Cardiac muscle cell (in vitro differentiated cells and primary cell): ENCODE measurements around the gene SP3. TPM values are rescaled to one million over a fixed set of nuclear protein-coding genes. Genes with fewer than 3 reads are reported as not detected.

ENCODE experiments used
- DNase-seq, 2 donors: peaks; one replicate each; pipeline versions ENCODE4 v3.0.0 to v3.0.0-alpha.2; 2010 to 2017; ENCODE audit warnings: low read depth in 1 of 2, low spot score in 1 of 2
- H3K27ac ChIP-seq: fragments of 200-600 bp; sonication (generic); 2 replicates; pipeline ENCODE4 v1.5.1; 2016
- H3K27me3 ChIP-seq: fragments of 200-600 bp; sonication (generic); 2 replicates; pipeline ENCODE4 v1.6.0; 2016; ENCODE audit warnings: control low read depth
- H3K36me3 ChIP-seq: fragments of 200-600 bp; sonication (generic); 2 replicates; pipeline ENCODE4 v1.5.1; 2016; ENCODE audit warnings: control low read depth
- H3K4me1 ChIP-seq: fragments of 200-600 bp; sonication (generic); 2 replicates; pipeline ENCODE4 v1.8.1; 2017; ENCODE audit warnings: low read depth, mild to moderate bottlenecking, mixed run types
- H3K4me3 ChIP-seq: fragments of 200-600 bp; sonication (generic); 2 replicates; pipeline ENCODE4 v1.5.1; 2016; ENCODE audit warnings: mild to moderate bottlenecking
- H3K9me3 ChIP-seq: fragments of 200-600 bp; sonication (generic); 2 replicates; pipeline ENCODE4 v1.5.1; 2017; ENCODE audit warnings: low read depth, mild to moderate bottlenecking, control low read depth
- polyA plus RNA-seq: library from polyadenylated mRNA; unstranded; fragments of >200 nt; fragmentation: Nextera tagmentation; extraction: Ambion mirVana; gene quantifications from 2 replicates; pipeline ENCODE4 v1.2.1, GENCODE V29; 2016
- total RNA-seq: library from RNA; depleted of rRNA; stranded (reverse); fragments of >200 nt; gene quantifications from 2 replicates; pipeline ENCODE4 v1.2.3, GENCODE V29; 2016
- TF ChIP-seq, protein P1 (sequence below): IDR thresholded peaks from 2 replicates; pipeline ENCODE4 v1.5.1; 2012; ENCODE audit warnings: low read depth, mild to moderate bottlenecking, low read length

SP3 gene
- total and polyA plus RNA-seq, 2 experiments from 2014 or later, result 36.0 to 164 TPM

DNA sequence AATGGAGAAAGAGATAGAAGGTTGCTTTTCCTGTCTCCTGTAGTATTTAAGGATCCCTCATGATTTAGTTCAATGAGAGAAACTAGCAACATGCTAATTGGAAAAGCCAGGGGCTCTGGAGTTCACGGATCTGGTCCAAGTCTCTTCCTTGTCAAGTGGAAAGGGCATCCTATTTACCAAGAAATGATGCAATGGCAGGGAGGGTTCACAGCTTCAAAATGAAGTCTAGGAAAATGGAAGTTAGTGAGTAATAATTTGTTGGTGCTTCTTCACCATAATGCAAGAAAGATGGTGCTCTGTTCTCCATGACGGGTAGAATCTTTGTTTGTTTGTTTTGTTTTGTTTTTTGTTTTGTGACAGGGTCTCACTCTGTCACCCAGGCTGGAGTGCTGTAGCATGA is 34.6 kb upstream of the SP3 start:
- H3K27me3 ChIP-seq, result no peaks in the 10 kb centered on the region
- TF ChIP-seq, protein P1, sequence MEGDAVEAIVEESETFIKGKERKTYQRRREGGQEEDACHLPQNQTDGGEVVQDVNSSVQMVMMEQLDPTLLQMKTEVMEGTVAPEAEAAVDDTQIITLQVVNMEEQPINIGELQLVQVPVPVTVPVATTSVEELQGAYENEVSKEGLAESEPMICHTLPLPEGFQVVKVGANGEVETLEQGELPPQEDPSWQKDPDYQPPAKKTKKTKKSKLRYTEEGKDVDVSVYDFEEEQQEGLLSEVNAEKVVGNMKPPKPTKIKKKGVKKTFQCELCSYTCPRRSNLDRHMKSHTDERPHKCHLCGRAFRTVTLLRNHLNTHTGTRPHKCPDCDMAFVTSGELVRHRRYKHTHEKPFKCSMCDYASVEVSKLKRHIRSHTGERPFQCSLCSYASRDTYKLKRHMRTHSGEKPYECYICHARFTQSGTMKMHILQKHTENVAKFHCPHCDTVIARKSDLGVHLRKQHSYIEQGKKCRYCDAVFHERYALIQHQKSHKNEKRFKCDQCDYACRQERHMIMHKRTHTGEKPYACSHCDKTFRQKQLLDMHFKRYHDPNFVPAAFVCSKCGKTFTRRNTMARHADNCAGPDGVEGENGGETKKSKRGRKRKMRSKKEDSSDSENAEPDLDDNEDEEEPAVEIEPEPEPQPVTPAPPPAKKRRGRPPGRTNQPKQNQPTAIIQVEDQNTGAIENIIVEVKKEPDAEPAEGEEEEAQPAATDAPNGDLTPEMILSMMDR, result no peak
- DNase-seq, result no peak

DNA sequence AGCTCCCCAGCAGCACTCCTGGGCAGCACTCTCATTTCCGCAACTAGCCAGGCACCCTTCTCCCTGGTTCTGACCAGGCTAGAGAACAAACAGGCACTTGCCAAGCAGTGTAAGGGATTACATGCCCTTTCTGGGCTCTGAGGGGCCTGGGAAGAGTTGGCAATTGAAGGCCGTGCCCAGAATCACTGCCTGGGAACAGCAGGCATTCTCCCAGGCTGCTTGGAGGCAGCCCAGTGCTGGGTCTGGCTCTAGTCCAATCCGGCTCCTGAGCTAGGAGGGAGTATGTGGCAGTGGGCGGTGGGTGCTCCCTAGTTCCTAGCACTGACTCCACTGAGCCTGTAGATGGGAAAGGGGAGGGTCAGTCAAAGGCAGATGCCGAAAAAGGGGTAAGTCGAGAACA is 34.1 kb upstream of the SP3 start:
- Histone ChIP-seq H3K36me3 (no peaks in the 10 kb centered on the region), H3K27me3 (no peaks in the 10 kb centered on the region), H3K4me1 (peaks cover 15% of the 10 kb centered on the region), H3K9me3 (no peaks in the 10 kb centered on the region), H3K27ac (no peak overlapping the region), H3K4me3 (no peak overlapping the region)
- TF ChIP-seq, protein P1, result no peak
- DNase-seq, result no peak

More for the DNA sequence above, 34.6 kb upstream of the SP3 start:
- H3K27ac ChIP-seq, result no peak overlapping the region
- no peak overlapping the region for H3K4me3 ChIP-seq
- peaks cover 15% of the 10 kb centered on the region for H3K4me1 ChIP-seq
- H3K9me3 ChIP-seq, result no peaks in the 10 kb centered on the region
- no peaks in the 10 kb centered on the region for H3K36me3 ChIP-seq

DNA sequence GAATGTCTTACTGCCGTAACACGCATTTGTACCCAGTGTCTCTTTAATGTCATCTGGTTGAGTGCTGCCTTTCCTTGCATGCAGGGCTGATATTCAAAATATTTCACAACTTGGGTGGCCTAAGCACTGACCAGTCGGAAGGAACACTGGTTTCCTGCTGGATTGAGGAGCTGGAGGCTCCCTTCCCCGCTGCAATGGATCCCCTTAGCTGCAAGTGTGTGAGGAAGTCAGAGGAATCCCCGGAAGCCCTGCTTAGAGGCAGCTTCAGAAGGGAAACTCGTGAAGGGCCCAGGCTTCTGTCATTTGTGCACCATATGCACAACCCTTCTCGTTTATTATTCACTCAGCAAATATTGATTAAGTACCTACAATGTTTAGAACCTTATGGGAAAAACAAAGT is 33.2 kb upstream of the SP3 start:
- no peaks in the 10 kb centered on the region for H3K9me3 ChIP-seq
- H3K4me1 ChIP-seq, result peaks cover 15% of the 10 kb centered on the region
- H3K36me3 ChIP-seq, result no peaks in the 10 kb centered on the region
- TF ChIP-seq, protein P1, result no peak
- DNase-seq, result no peak
- H3K27me3 ChIP-seq, result no peaks in the 10 kb centered on the region
- H3K27ac ChIP-seq, result no peak overlapping the region
- H3K4me3 ChIP-seq, result no peak overlapping the region

DNA sequence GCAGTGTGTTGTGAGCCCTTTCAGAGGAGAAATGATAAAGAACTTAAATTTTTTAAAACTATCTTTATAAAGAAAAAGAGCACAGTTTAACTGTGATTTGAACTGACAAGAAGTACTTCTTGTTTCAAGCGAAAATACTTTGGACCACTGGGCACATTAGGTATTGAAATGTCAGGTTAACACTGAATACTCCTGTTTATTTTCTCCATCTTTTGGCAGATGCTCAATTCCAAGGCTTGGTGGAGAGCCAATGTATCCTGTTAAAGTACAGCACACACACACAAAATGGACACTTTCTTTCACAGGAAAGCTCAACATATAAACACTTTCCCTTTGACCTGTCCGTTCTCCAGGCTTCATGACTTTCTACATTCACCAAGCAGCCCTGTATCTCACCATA is 32.6 kb upstream of the SP3 start:
- TF ChIP-seq, protein P1, result no peak
- H3K4me3 ChIP-seq, result no peak overlapping the region
- no peaks in the 10 kb centered on the region for H3K9me3 ChIP-seq
- H3K27me3 ChIP-seq, result no peaks in the 10 kb centered on the region
- H3K36me3 ChIP-seq, result no peaks in the 10 kb centered on the region
- H3K4me1 ChIP-seq, result peaks cover 15% of the 10 kb centered on the region
- DNase-seq, result peak in 1 of 2 donors; percentile 63
- no peak overlapping the region for H3K27ac ChIP-seq

DNA sequence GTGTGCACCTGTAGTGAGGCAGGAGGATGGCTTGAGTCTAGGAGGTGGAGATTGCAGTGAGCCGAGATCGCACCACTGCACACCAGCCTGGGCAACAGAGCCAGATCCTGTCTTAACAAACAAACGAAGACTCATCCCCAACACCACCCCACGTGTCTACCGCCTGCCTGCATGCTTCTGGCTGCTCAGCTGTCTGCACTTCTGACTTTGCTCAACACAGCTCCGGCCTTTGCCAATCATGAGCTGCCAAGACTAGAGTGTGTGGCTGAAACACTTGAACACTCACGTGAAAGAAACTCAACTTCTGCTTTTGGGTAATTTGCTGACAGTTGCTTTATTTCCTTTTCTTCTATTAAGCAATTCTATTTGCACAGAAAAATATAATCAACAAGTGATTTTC is 32.1 kb upstream of the SP3 start:
- TF ChIP-seq, protein P1, result no peak
- no peaks in the 10 kb centered on the region for H3K36me3 ChIP-seq
- peaks cover 15% of the 10 kb centered on the region for H3K4me1 ChIP-seq
- DNase-seq, result peak in 1 of 2 donors; percentile 78
- H3K9me3 ChIP-seq, result no peaks in the 10 kb centered on the region
- H3K27me3 ChIP-seq, result no peaks in the 10 kb centered on the region
- H3K4me3 ChIP-seq, result no peak overlapping the region
- peak overlapping the region; percentile 56 for H3K27ac ChIP-seq

DNA sequence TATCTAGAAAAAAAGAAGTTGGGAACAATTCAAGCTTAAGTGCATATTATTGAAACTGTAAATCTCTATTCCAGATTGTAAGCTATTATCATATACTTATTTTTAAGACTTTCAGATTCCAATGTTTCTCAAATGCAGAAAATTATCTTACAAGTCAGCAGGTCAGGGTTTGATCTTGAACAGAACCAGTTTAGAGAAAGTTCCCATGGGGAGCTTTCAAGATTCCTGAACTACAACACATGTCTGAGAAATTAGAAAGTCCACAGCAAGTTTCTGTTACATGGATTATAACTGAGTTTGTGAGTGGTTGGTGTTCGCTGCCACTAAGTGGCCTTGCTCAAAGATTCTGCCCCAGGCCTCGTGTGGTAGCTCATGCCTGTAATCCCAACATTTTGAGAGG is 31.6 kb upstream of the SP3 start:
- peak overlapping the region; percentile 56 for H3K27ac ChIP-seq
- H3K27me3 ChIP-seq, result no peaks in the 10 kb centered on the region
- DNase-seq, result peak in 1 of 2 donors; percentile 38
- H3K4me1 ChIP-seq, result peaks cover 15% of the 10 kb centered on the region
- H3K9me3 ChIP-seq, result no peaks in the 10 kb centered on the region
- H3K4me3 ChIP-seq, result no peak overlapping the region
- no peaks in the 10 kb centered on the region for H3K36me3 ChIP-seq
- TF ChIP-seq, protein P1, result no peak
